Glutamatergic neuron (in vitro differentiated cells): ENCODE measurements around the gene PCDHA3. TPM values are rescaled to one million over a fixed set of nuclear protein-coding genes. Genes with fewer than 3 reads are reported as not detected.

Source experiments
- total RNA-seq: library from RNA; stranded (reverse); fragmentation: NEBNext Ultra II Directional; extraction: Animal tissue kit (Norgen Biotek cat#: 25700); gene quantifications from one replicate; pipeline ENCODE4 v1.2.1, GENCODE V29; 2021; ENCODE audit not compliant: unreplicated experiment

The PCDHA3 gene
- total RNA-seq, 1 donor from 2014 or later, result 17.9 TPM

Other genes with a start within 250 kb of the PCDHA3 start
- gene SRA1, start 243.6 kb upstream of the PCDHA3 start, total RNA-seq, result 45.0 TPM
- 103 TPM for gene APBB3, start 236.5 kb upstream of the PCDHA3 start, total RNA-seq
- 50.7 TPM for gene SLC35A4, start 236.2 kb upstream of the PCDHA3 start, total RNA-seq
- gene CD14, start 167.9 kb upstream of the PCDHA3 start, total RNA-seq, result 0.64 TPM
- gene TMCO6, start 161.6 kb upstream of the PCDHA3 start, total RNA-seq, result 12.5 TPM
- gene NDUFA2, start 153.4 kb upstream of the PCDHA3 start, total RNA-seq, result 59.6 TPM
- gene IK, start 153.2 kb upstream of the PCDHA3 start, total RNA-seq, result 87.9 TPM
- gene WDR55, start 136.2 kb upstream of the PCDHA3 start, total RNA-seq, result 31.5 TPM
- 5.4 TPM for gene DND1, start 127.5 kb upstream of the PCDHA3 start, total RNA-seq
- 162 TPM for gene HARS1, start 109.7 kb upstream of the PCDHA3 start, total RNA-seq
- 56.7 TPM for gene HARS2, start 109.6 kb upstream of the PCDHA3 start, total RNA-seq
- gene ZMAT2, start 100.6 kb upstream of the PCDHA3 start, total RNA-seq, result 71.3 TPM
- gene PCDHA1, start 14.9 kb upstream of the PCDHA3 start, total RNA-seq, result 0.69 TPM
- 20.9 TPM for gene PCDHA2, start 6.2 kb upstream of the PCDHA3 start, total RNA-seq
- gene PCDHA4, start 6.0 kb downstream of the PCDHA3 start, total RNA-seq, result 29.7 TPM
- gene PCDHA5, start 20.6 kb downstream of the PCDHA3 start, total RNA-seq, result 11.8 TPM
- 29.8 TPM for gene PCDHA6, start 26.9 kb downstream of the PCDHA3 start, total RNA-seq
- gene PCDHA7, start 33.2 kb downstream of the PCDHA3 start, total RNA-seq, result 22.9 TPM
- 14.6 TPM for gene PCDHA8, start 40.1 kb downstream of the PCDHA3 start, total RNA-seq
- 18.9 TPM for gene PCDHA9, start 47.3 kb downstream of the PCDHA3 start, total RNA-seq
- gene PCDHA10, start 54.8 kb downstream of the PCDHA3 start, total RNA-seq, result 47.7 TPM
- 23.2 TPM for gene PCDHA11, start 67.9 kb downstream of the PCDHA3 start, total RNA-seq
- gene PCDHA12, start 74.3 kb downstream of the PCDHA3 start, total RNA-seq, result 32.4 TPM
- gene PCDHA13, start 81.1 kb downstream of the PCDHA3 start, total RNA-seq, result 10.2 TPM
- gene PCDHAC1, start 125.2 kb downstream of the PCDHA3 start, total RNA-seq, result 25.2 TPM
- gene PCDHAC2, start 165.4 kb downstream of the PCDHA3 start, total RNA-seq, result 6.0 TPM